ENCODE measurements around the gene CYBA. TPM values are rescaled to one million over a fixed set of nuclear protein-coding genes. Genes with fewer than 3 reads are reported as not detected.

The CYBA gene
- total RNA-seq, 2 experiments from 2014 or later: 359 to 601 TPM

GRCh38 chr16:88697116-88697830 is 46.4 kb upstream of the CYBA start:
- CTCF ChIA-PET (ENCODE audit: unreplicated experiment): no interaction called here

GRCh38 chr16:88696441-88696840 is 45.6 kb upstream of the CYBA start:
- CTCF ChIA-PET (ENCODE audit: unreplicated experiment): interaction anchor here (0.6 kb wide), 1 partner anchor 8 kb away, joined by 3 read pairs; no protein-coding TSS in a partner anchor
- H3K4me3 ChIP-seq (ENCODE audit: low read depth, low read length, poor library complexity, severe bottlenecking): no peak overlapping the region

More at GRCh38 chr16:88697116-88697830, 46.4 kb upstream of the CYBA start:
- H2AFZ ChIP-seq (ENCODE audit: low read length): no peak overlapping the region
- intact Hi-C loops (cut with micrococcal nuclease; ENCODE audit: unreplicated experiment): no loop called here
- H3K4me3 ChIP-seq (ENCODE audit: low read depth, low read length, poor library complexity, severe bottlenecking): no peak overlapping the region
- no peak overlapping the region for H3K27ac ChIP-seq (ENCODE audit: low read depth, low read length, poor library complexity, severe bottlenecking)
- no peak for TF ChIP-seq EZH2phosphoT487 (IDR thresholded peaks at IDR 0.05; ENCODE audit: borderline replicate concordance, low read depth, low read length)
- TF ChIP-seq CTCF (conservative IDR thresholded peaks at IDR 0.05; ENCODE audit: low read length): no peak
- peaks cover 49% of the 10 kb centered on the region for H3K4me1 ChIP-seq (ENCODE audit: insufficient read depth, low read length, poor library complexity, severe bottlenecking)
- no peak for DNase-seq (ENCODE audit: low spot score)
- H4K20me1 ChIP-seq (ENCODE audit: insufficient read depth, low read length): no peaks in the 10 kb centered on the region
- H3K9me2 ChIP-seq (ENCODE audit: insufficient read depth, low read length): no peaks in the 10 kb centered on the region
- 0 out of 2 replicates have a peak, but pooled peaks cover 7% of the 10 kb centered on the region for H3K79me2 ChIP-seq (ENCODE audit: insufficient read depth, low read depth, low read length)
- H3K4me2 ChIP-seq (ENCODE audit: low read length): no peak overlapping the region
- peaks cover 24% of the 10 kb centered on the region; the same call in 1 of the 2 replicates for H3K36me3 ChIP-seq (ENCODE audit: insufficient read depth, low read length)
- no TSS peak for BruUV-seq (replicated peaks)
- no peaks in the 10 kb centered on the region for H3K9me3 ChIP-seq (ENCODE audit: low read length)
- POLR2A ChIA-PET: no interaction called here

More at GRCh38 chr16:88696441-88696840, 45.6 kb upstream of the CYBA start:
- no peaks in the 10 kb centered on the region for H3K9me3 ChIP-seq (ENCODE audit: low read length)
- TSS peak; percentile 93 for BruUV-seq (replicated peaks)
- no peak overlapping the region for H2AFZ ChIP-seq (ENCODE audit: low read length)
- POLR2A ChIA-PET: no interaction called here
- no peak for DNase-seq (ENCODE audit: low spot score)
- H3K9me2 ChIP-seq (ENCODE audit: insufficient read depth, low read length): no peaks in the 10 kb centered on the region
- intact Hi-C loops (cut with micrococcal nuclease; ENCODE audit: unreplicated experiment): no loop called here
- H3K27ac ChIP-seq (ENCODE audit: low read depth, low read length, poor library complexity, severe bottlenecking): no peak overlapping the region
- no peak overlapping the region for H3K4me2 ChIP-seq (ENCODE audit: low read length)
- TF ChIP-seq EZH2phosphoT487 (IDR thresholded peaks at IDR 0.05; ENCODE audit: borderline replicate concordance, low read depth, low read length): no peak
- no peak for TF ChIP-seq CTCF (conservative IDR thresholded peaks at IDR 0.05; ENCODE audit: low read length)
- peaks cover 24% of the 10 kb centered on the region; the same call in 1 of the 2 replicates for H3K36me3 ChIP-seq (ENCODE audit: insufficient read depth, low read length)
- no peaks in the 10 kb centered on the region for H4K20me1 ChIP-seq (ENCODE audit: insufficient read depth, low read length)
- peaks cover 49% of the 10 kb centered on the region for H3K4me1 ChIP-seq (ENCODE audit: insufficient read depth, low read length, poor library complexity, severe bottlenecking)
- H3K79me2 ChIP-seq (ENCODE audit: insufficient read depth, low read depth, low read length): 0 out of 2 replicates have a peak, but pooled peaks cover 2% of the 10 kb centered on the region
